Activated CD8-positive, alpha-beta memory T cell treated with anti-CD3 and anti-CD28 coated beads, Interleukin-2, amount 50 U/mL, for 1 hour (primary cell): ENCODE data around the gene ST8SIA1.
"Not testable (repeated sequence)": the region's sequence is repeated elsewhere in the genome, so short reads cannot be mapped to it uniquely, and the experiment has no call there.

Source experiments
- DNase-seq: peaks from one replicate; pipeline ENCODE4 v3.0.0-alpha.2; 2020; ENCODE audit errors: extremely low read depth

Gene ST8SIA1

GRCh38 chr12:22334410-22335100 lies at the start of gene ST8SIA1:
TSS of gene ST8SIA1 (minus strand) at chr12:22334707. CDS start at chr12:22334232, 475 bp downstream.
- no peak for DNase-seq

DNA sequence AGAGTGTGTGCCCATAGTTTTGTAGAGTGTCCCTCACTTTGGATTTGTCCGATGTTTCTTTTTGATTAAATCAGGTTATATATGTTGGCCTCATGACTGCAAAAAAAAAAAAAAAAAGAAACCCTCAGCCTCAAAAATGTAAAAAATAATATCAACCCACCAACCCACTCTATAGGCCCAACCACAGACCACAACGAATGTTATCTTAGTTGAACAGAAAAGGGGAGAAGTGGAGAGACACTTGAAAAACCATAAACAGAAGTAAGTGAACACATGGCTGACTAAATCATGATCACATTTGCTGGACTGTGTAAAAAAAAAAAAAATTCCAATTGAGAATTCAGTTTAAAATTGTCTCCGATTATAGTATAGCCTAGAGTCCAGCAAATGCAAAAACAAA lies 45.5 kb upstream of the ST8SIA1 start:
- no peak for DNase-seq

DNA sequence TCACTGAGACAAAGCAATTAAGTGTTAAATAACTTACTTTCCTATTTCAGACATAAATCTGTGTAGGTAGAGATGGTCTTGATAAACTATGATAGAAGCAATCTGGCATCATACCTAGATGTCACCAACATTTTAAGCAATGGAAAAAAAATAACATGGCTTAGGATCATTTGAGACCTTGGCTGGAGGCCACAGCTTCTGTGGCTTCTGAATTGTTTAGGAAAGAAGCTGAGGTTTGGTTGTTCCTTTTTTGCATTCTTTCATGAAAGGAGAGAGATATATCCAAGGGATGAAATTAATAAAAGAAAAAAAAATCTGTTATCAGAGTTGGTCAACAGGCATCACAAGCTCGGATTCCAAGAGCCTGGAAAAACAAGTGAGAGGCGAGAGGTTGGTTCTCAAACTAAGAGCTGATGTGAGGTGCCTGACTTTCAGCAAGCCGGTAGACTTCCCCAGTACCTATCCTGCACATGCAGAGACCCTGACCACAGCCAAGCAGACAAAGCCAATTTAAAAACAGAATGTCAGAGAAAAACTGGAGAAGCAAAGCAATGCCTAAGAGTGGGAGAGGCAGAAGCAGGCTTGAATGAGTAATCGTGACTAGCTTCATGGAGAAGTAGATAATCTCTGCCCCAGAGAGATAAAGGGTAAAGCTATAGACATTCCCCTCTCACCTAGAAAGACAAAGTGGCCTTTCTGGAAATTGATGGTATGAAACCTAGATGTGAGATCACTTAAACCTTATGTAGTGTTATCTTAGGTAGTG lies 43.4 kb upstream of the ST8SIA1 start:
- no peak for DNase-seq

DNA sequence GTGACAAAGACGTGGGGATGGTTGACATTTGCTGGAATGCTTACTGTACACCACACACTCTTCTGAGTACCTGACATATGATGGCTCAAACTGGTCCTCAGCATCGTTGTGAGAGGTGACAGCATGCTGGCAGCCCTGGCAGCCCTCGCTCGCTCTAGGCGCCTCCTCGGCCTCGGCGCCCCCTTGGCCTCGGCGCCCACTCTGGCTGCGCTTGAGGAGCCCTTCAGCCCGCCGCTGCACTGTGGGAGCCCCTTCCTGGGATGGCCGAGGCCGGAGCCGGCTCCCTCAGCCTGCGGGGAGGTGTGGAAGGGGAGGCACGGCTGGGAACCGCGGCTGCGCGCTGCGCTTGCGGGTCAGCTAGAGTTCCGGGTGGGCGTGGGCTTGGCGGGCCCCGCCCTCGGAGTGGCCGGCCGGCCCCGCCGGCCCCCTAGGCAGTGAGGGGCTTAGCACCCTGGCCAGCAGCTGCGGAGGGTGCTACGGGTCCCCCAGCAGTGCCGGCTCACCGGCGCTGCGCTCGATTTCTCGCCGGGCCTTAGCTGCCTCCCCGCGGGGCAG lies 42.2 kb upstream of the ST8SIA1 start:
- not testable (repeated sequence) for DNase-seq

- no peak for DNase-seq
Measured at GRCh38 chr12:22374508-22374907, 40.0 kb upstream of the ST8SIA1 start.

- no peak for DNase-seq
Measured at GRCh38 chr12:22372277-22372837, 37.9 kb upstream of the ST8SIA1 start.

GRCh38 chr12:22366181-22366580 lies 31.7 kb upstream of the ST8SIA1 start:
- no peak for DNase-seq

DNA sequence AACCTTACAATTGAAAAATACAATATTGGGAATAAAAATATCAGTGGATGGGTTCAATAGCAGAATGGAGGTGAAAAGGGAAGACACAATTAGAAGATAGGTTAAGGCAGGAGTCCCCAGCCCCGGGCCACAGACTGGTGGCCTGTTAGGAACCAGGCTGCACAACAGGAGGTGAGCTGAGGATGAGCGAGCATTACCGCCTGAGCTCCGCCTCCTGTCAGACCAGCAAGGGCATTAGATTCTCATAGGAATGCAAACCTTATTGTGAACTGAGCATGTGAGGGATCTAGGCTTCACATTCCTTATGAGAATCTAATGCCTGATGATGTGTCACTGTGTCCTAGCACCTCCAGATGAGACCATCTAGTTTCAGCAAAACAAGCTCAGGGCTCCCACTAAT lies 27.3 kb upstream of the ST8SIA1 start:
- DNase-seq: no peak

- DNase-seq: no peak
Measured at GRCh38 chr12:22360774-22361173, 26.3 kb upstream of the ST8SIA1 start.

GRCh38 chr12:22357531-22357930 lies 23.0 kb upstream of the ST8SIA1 start:
- no peak for DNase-seq

- DNase-seq: no peak
Measured at GRCh38 chr12:22356231-22356630, 21.7 kb upstream of the ST8SIA1 start.

- DNase-seq: no peak
Measured at GRCh38 chr12:22355011-22355580, 20.6 kb upstream of the ST8SIA1 start.

DNA sequence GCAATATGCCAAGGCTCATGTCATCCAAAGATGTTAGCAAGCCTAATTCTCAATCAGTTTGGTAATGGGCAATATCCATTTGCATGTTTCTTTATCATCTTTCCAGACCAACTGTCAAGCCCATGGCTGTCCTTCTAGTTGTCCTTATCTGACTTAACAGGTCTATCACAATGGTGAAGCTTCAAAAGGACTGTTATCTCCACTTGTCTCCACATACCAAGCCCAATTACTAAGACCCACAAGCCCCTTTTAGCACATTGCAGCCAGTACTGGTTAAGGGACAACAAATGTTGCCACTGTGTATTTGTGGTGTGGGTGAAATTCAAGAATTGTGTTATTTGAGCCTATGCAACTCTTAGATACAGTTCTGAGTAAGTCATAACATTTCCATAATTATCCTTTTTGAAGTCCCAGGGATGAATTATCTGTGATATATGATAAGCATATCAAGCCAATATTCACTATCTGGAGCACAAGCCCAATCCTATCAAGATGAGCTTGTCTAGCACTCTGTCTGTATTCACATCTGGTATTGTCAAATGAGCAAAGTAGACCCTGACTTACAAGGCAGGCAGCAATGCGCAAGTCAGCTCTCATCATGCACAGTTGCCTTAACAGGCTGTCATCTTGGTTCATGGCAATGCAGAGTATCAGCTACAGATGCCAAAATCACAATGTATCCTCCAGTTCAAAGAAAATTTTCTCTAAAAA lies 19.3 kb upstream of the ST8SIA1 start:
- no peak for DNase-seq

- no peak for DNase-seq
Measured at GRCh38 chr12:22350886-22351285, 16.4 kb upstream of the ST8SIA1 start.

DNA sequence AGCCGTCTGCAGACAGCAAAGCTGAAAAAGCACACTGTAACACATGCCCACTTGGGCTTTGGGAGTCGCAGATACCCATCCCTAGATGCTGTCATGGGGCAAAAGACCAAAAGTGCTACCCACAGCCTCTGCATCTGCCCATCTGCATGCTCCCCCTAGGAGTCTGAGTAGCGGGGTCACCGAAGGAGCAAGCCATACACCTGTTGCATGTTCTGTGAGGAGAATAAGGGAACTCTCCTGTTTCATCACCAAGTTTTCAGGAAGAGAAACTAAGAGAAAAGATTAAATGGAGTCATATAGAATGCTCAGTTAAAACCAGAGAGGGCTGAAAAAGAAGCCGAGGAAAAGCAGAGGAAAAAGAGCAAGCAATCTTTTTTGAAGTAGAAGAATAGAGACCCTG lies 13.7 kb upstream of the ST8SIA1 start:
- no peak for DNase-seq

GRCh38 chr12:22340143-22340542 lies 5.6 kb upstream of the ST8SIA1 start:
- no peak for DNase-seq

DNA sequence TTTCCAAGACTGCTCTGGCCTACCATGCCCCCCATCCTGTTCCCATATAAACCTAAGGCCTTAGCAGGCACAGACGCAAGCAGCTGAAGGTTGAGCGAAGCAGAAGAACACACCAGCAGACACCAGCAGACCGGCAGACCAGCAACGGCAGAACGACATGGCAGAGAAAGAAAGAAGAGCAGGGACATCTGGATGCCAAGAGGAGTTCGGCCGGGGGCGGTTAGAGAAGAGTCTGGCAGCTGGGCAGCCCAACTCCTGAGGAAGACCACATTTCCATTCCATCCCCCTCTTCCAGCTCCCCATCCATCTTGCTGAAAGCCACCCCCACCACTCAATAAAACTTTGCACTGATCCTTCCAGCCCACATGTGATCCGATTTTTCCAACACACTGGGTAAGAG lies 5.2 kb upstream of the ST8SIA1 start:
- DNase-seq: no peak

- DNase-seq: no peak
Measured at GRCh38 chr12:22335794-22336166, 1.3 kb upstream of the ST8SIA1 start.

DNA sequence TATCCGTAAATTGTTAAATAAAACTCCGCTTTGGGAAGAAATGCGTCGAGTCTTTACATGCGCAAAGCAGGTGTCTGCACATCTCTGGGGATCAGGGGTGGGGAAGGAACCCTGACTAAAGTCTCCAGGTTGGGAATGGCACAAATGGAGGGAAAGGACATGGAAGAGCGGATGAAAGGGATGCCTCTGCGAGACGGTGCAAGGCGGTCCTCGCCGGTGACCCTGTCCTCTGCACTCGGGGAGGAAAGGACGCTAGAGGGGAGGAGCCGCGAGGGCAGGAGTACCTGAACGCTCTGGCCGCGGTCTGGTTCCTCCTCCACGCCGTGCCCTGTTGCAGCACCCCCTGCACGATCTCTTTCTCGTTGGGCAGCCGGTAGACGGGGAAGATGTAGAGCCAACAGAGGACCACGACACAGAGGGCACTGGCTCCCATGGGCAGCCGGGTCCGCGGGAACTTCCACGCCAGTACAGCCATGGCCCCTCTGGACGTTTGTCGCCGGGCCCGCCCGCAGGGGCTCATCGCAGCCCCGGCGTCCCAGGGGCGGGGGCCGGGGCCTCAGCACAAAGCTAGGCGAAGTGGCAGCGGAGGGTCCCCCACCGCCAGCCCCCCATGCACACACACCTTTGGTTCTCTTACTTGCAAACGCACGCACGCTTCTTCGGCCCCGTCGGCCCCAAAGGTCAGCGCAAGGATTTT lies 646 bp downstream of the ST8SIA1 start:
- DNase-seq: no peak

DNA sequence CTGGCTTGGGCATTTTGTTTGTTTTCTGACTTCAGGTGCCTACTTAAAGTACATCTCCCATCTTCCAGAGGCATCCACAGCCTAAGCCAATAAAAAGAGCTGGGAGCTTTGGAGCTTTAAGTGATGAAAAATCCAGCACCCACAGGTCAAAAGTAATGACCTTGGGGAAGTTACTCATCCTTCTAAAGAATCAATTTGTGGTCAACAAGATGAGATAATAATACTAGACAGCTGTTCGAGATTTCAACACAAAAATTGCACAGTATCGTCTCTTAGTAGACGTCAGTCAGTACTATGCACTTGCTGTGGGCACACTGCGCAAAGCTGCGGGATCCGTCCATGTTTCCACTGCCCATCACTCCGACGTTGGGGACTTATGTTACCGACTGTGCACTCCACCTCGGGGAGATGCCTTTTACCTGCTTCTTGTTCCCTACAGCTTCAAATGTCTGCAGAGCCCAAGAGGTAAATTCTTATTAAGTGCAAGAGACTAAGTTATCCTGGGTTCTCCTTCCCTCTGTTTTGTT lies 1.3 kb downstream of the ST8SIA1 start:
- no peak for DNase-seq

DNA sequence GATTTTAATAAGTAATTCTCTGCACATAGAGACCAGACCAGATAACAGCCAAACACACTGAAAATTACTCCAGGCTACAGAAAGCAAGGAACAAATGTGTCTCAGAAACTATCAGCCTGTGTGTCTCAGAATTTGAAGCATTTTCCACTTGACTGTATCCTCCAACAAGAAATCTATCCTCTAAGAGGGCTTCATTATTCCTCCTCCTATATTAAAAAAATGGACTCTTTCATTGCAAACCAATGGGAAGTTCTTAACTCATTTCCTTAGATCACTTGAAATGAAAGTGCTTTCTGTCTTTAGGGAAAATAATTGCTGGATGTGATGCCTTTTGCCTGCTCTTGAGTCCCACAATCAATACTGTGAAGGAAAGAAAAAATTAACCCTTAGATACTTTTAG lies 2.3 kb downstream of the ST8SIA1 start:
- DNase-seq: no peak
